Gastrocnemius medialis (tissue), 4 donors: ENCODE results near the gene CNNM2.

Source experiments
- CTCF ChIP-seq, 5 experiments: fragments of 450-650 bp in 3 of 5; fragments of 200-600 bp in 2 of 5; sonication (generic) in 2 of 5; IDR thresholded peaks in 4 of 5; conservative IDR thresholded peaks in 1 of 5; 1 replicate in 4 of 5; 2 replicates in 1 of 5; pipeline ENCODE4 v1.5.1; 2016 to 2019; ENCODE audit warnings: antibody characterized with exemption in 5 of 5, mild to moderate bottlenecking in 3 of 5, moderate library complexity in 3 of 5
- POLR2A ChIP-seq, 2 donors: fragments of 450-650 bp; IDR thresholded peaks; one replicate each; pipeline ENCODE4 v1.6.1; 2017; ENCODE audit warnings: antibody characterized with exemption in 2 of 2, mild to moderate bottlenecking in 2 of 2, moderate library complexity in 2 of 2

GRCh38 chr10:103062854-103063590 lies 144.9 kb downstream of the CNNM2 start:
- TF ChIP-seq CTCF (IDR thresholded peaks at IDR 0.05 in 4 of 5, conservative IDR thresholded peaks at IDR 0.05 in 1 of 5): no peak
- no peak for TF ChIP-seq POLR2A (IDR thresholded peaks at IDR 0.05)
